ENCODE data around the gene NXT1. TPM values are rescaled to one million over a fixed set of nuclear protein-coding genes. Genes with fewer than 3 reads are reported as not detected.

Gene NXT1
- total RNA-seq, 1 donor from 2014 or later: 15.9 TPM

DNA sequence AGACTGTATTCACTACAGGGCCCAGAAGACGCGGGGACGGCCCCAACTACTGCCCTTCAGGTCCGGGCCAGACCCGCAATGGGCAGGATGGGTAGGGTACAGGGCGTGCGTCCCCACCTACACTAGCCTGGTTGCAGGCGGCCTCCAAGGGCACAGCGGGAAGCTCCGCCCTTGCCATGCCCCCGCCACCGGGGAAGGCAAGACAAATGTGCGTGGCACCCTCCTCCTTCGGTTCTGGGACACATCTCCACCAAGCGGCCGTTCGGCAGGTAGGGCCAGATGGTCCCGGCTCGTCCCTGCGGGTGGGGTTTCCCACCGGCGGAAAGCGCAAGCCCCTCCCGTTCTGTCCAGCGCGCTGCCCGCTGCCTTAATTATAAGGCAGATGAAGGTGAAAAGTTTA lies 5.6 kb downstream of the NXT1 start:
- ATAC-seq (no peak), DNase-seq (ENCODE audit: low spot score) (no peak)
- intact Hi-C loops (cut with DNase I): no loop called here

- ATAC-seq: peak; percentile 93
- DNase-seq (ENCODE audit: low spot score): peak; percentile 100
- intact Hi-C loops (cut with DNase I): no loop called here
These were observed 7.4 kb downstream of the NXT1 start for GRCh38 chr20:23357767-23358562.

DNA sequence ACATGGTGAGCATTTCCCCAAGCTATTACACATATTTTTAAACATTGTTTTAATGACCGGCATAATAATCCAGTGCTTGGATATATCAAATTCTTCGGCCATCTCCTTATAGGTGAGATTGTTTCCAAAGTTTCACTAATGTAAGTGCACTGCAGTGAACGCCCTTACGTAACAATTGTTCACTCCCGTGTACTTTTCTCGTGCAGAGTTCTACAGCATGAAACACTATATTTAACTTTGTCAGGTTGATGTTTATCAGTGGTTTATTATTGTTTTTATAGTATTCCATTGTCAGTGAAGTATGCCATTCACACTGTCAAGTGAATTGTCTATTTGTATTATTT lies 7.9 kb downstream of the NXT1 start:
- intact Hi-C loops (cut with DNase I): no loop called here
- no peak for ATAC-seq
- DNase-seq (ENCODE audit: low spot score): no peak

- DNase-seq (ENCODE audit: low spot score): no peak
- intact Hi-C loops (cut with DNase I): no loop called here
- ATAC-seq: no peak
These were observed 8.5 kb downstream of the NXT1 start for GRCh38 chr20:23358923-23359593.

GRCh38 chr20:23360531-23360930 lies 9.9 kb downstream of the NXT1 start:
- ATAC-seq (no peak), DNase-seq (ENCODE audit: low spot score) (no peak)
- intact Hi-C loops (cut with DNase I): no loop called here

GRCh38 chr20:23361119-23361475 lies 10.5 kb downstream of the NXT1 start:
- intact Hi-C loops (cut with DNase I): no loop called here
- ATAC-seq (no peak), DNase-seq (ENCODE audit: low spot score) (no peak)

DNA sequence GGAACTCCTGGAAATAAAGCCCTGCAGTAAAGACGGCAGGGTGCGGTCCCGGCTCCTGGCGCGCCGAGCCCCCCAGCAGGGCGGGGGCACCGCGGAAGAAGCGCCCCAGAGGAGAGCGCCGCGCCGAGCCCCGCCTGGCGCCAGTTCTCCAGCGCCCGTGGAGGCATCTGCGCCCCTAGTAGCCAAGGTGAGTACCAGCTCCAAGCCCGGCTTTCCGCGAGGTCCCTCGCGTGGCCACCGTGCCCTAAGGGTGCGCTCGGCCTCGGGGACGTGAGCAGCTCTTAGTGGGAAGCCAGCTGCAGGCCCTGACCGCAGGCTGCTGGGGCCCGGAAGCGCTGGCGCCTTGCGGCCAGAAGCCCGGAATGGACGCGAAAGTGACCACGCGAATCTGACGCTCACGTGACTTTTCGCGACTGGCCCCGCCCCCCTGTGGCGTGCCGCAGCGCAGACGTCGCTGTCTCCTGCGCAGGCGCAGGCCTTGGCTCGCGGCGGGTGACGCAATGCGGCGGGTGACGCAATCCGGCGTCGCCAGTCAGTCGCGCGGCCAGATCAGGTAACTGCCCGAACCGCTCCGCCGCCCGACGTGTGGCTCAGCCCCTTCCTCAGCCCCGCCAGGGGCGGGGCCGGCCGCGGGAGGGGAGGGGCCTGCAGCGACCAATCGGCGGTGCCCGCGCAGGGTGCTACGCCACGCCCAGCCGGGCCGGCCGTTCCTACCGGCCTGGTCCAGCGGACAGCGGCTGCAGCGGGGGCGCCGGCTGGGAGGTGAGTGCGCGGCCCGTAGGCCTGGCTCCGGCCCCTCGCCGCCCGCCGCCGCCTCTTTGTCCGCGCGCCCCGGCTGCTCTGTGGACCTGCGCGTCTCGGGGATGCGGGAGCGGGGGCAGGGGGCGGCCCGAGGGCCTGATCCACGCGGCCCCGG lies 11.1 kb downstream of the NXT1 start, which contains the start of gene GZF1:
GZF1 (plus strand) TSS at position 707 of the 916 bp plus-strand sequence. CDS start 2,202 bp downstream, outside the sequence.
- peak; percentile 92 for ATAC-seq
- intact Hi-C loops (cut with DNase I): no loop called here
- peak; percentile 99 for DNase-seq (ENCODE audit: low spot score)

DNA sequence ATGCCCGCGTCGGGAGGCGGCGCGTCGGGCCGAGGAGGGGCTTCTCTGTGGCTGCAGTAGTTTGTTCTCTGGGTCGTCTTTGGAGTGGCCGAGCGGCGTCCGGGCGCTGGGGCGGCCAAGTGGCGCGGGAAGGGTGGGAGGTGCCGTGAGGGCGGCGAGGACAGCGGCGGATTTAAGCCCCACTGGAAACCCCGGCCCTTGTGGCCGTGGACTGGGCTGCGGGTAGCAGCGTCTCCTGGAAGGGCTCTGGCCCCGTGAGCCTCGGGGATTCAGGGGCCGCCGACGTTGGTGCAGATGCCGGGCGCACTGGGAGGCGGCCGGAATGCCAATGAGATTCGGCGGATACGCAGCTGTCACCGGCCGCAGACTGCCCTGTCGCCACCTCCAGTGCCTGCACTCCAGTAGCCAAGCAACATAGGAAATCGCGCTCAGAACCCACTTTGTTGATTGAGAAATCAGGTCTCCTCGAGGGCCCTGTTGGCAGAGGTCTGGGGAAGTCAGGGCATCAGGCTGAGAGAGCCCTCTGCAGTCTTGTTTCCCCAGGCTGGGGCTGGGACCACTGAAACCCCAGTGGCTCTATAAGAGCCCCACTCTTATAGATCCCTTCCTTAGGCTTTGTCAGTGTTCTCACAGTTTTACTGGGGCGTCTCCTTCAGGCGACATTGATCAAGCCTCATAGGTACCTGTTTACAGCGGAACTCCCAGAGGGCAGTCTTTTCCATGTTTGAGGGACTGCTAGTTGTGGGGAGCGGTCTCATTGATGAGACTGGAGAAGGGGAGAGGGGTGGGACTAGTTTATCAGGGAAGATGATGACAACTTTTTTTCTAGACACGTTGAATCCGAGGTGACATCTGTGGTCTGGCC lies 12.0 kb downstream of the NXT1 start:
- intact Hi-C loops (cut with DNase I): no loop called here
- ATAC-seq: no peak
- peak; percentile 76 for DNase-seq (ENCODE audit: low spot score)

DNA sequence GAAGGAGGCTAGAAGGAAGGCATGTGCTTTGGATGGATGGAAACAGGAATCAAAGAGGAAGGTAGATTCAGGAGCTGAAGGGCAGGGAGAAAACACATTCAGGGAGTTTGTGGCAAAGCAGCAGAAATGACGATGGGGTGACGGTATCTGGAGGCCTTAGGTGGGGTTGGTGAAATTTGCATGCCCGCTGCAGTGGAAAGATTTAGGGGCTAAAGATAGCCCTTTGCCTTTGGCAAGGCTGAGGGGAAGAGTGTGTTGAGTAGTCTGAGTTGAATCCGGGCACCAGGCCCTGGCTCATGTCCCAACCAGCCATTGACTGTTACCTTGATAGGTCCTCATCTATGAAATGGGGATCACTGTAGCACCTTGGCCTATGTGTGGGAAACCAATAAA lies 12.7 kb downstream of the NXT1 start:
- no peak for DNase-seq (ENCODE audit: low spot score)
- intact Hi-C loops (cut with DNase I): no loop called here
- no peak for ATAC-seq

DNA sequence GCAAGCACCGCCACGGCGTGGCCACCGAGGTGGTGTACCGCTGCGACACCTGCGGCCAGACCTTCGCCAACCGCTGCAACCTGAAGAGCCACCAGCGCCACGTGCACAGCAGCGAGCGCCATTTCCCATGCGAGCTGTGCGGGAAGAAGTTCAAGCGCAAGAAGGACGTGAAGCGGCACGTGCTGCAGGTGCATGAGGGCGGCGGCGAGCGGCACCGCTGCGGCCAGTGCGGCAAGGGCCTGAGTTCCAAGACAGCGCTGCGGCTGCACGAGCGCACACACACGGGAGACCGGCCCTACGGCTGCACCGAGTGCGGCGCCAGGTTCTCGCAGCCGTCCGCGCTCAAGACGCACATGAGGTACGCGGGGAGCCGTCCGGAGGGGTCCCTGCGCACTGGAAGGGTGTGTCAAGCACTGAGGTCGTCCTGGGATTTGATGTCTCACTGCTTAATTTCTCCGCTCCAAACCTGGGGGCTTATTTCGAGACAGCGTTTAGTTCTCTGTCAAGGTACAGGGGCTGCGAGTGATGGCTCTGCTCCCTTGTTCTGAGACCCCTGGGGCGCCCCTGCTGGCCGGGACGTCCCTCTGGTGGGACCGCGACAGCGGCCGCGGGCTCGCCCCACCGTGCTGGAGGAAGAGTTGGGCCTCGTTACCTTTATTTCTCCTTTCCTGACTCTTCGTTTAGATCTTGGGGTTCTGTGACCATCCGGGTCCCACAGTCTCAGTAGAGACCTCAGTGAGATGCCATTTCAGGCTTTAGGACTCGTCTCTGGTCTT lies 15.0 kb downstream of the NXT1 start:
- DNase-seq (ENCODE audit: low spot score) (no peak), ATAC-seq (no peak)
- intact Hi-C loops (cut with DNase I): no loop called here

DNA sequence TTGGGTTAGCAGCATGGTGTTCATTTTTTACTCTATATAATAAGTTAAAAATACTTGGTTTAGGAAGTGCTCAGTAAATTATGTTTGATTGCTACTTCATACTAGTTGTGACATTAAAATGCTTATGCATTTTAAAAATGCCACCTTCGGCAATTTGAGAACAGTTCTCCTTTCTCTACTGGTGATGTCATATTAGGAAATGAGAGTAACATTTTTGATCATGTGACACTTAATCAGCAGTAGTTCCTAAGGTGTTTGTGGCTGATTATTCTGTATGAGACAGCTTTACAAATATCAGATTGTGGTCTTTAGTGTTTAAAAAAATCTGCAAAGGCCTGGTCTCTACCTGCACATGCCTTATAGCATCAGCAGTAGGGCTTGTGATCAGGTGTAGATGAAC lies 15.8 kb downstream of the NXT1 start:
- ATAC-seq (no peak), DNase-seq (ENCODE audit: low spot score) (no peak)
- intact Hi-C loops (cut with DNase I): no loop called here

GRCh38 chr20:23367770-23368169 lies 17.2 kb downstream of the NXT1 start:
- ATAC-seq: no peak
- intact Hi-C loops (cut with DNase I): no loop called here

GRCh38 chr20:23368316-23369071 lies 17.9 kb downstream of the NXT1 start:
- intact Hi-C loops (cut with DNase I): no loop called here
- ATAC-seq (no peak), DNase-seq (ENCODE audit: low spot score) (no peak)

More at GRCh38 chr20:23367770-23368169, 17.2 kb downstream of the NXT1 start:
- no peak for DNase-seq (ENCODE audit: low spot score)

GRCh38 chr20:23369072-23369823 lies 18.7 kb downstream of the NXT1 start:
- DNase-seq (ENCODE audit: low spot score): no peak
- ATAC-seq: no peak
- intact Hi-C loops (cut with DNase I): no loop called here

- DNase-seq (ENCODE audit: low spot score): no peak
- intact Hi-C loops (cut with DNase I): no loop called here
- ATAC-seq: no peak
These were observed 19.7 kb downstream of the NXT1 start for GRCh38 chr20:23370274-23370673.

DNA sequence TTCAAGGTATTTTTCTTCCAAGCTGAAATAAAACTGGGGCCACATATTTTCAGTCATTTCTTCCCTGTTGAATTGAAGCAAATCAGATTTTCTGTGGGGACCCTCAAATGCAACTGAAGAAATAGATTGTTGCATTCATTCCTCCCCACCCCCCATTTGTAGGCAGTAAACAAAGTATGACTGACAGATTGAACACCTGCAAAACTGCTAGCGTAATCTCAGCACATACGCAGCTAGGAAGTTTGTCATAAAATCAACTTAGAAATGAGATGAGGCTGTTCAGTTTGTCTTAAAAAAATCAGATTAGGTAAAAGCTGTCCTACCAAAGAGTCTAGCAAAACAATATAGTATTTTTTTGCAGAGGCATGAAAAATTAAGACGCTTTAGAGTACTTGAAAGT lies 20.3 kb downstream of the NXT1 start:
- ATAC-seq (no peak), DNase-seq (ENCODE audit: low spot score) (no peak)
- intact Hi-C loops (cut with DNase I): no loop called here

GRCh38 chr20:23371496-23371895 lies 20.9 kb downstream of the NXT1 start:
- DNase-seq (ENCODE audit: low spot score): no peak
- intact Hi-C loops (cut with DNase I): no loop called here
- no peak for ATAC-seq

All from sciatic nerve (tissue), 2 donors.